HG02571 (cell line): Measurements from ENCODE around the gene NOTCH1.

Source experiments
- ATAC-seq: cut with Tn5 transposase; IDR thresholded peaks from one replicate; pipeline ENCODE4 v1.9.1; 2021; ENCODE audit warnings: mild to moderate bottlenecking, moderate library complexity; ENCODE audit not compliant: unreplicated experiment

The NOTCH1 gene

GRCh38 chr9:136532799-136533774 is 12.8 kb downstream of the NOTCH1 start:
- no peak for ATAC-seq

GRCh38 chr9:136531904-136532798 is 13.7 kb downstream of the NOTCH1 start:
- ATAC-seq, result no peak

GRCh38 chr9:136531186-136531903 is 14.5 kb downstream of the NOTCH1 start:
- no peak for ATAC-seq

GRCh38 chr9:136530461-136531089 is 15.3 kb downstream of the NOTCH1 start:
- no peak for ATAC-seq

GRCh38 chr9:136529516-136530460 is 16.1 kb downstream of the NOTCH1 start:
- ATAC-seq, result no peak

GRCh38 chr9:136528716-136529341 is 17.0 kb downstream of the NOTCH1 start:
- ATAC-seq, result no peak

GRCh38 chr9:136527721-136528710 is 17.8 kb downstream of the NOTCH1 start:
- no peak for ATAC-seq

- no peak for ATAC-seq
Observed at GRCh38 chr9:136527131-136527530, 18.7 kb downstream of the NOTCH1 start.

GRCh38 chr9:136526625-136527066 is 19.2 kb downstream of the NOTCH1 start:
- ATAC-seq, result no peak

GRCh38 chr9:136525841-136526499 is 19.9 kb downstream of the NOTCH1 start:
- ATAC-seq, result no peak

GRCh38 chr9:136525207-136525606 is 20.6 kb downstream of the NOTCH1 start:
- ATAC-seq, result no peak

GRCh38 chr9:136522314-136523237 is 23.3 kb downstream of the NOTCH1 start:
- ATAC-seq, result no peak

- no peak for ATAC-seq
Observed at GRCh38 chr9:136521537-136521936, 24.3 kb downstream of the NOTCH1 start.

GRCh38 chr9:136520053-136520540 is 25.8 kb downstream of the NOTCH1 start:
- no peak for ATAC-seq

GRCh38 chr9:136519263-136520052 is 26.4 kb downstream of the NOTCH1 start:
- ATAC-seq, result no peak
